ENCODE results near the gene EPM2A.

DNA sequence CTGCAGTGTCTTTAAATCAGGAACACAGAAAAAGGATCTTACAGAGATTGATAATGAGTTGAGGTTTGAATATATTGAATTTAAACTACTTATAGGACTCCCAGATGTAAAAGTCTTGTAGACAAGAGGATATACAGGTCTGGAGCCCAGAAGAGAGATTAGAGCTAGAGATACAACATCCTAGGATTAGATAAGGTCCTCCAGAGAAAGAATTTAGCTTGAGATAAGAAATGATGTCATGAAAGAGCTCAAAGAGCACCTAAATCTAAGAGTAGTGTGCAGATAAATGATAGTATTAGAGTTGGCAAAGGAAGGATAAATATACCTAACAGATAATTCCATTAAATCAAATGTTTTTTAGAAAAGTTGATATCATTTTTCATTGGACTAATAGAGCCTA is 23.9 kb downstream of the EPM2A start:
- TF ChIP-seq CTCF (optimal IDR thresholded peaks at IDR 0.05 in 1 of 3, IDR thresholded peaks at IDR 0.05 in 1 of 3, conservative IDR thresholded peaks at IDR 0.05 in 1 of 3; ENCODE audit: extremely low read depth in 1 of 3, insufficient read depth in 2 of 3, low read length in 3 of 3) (no peak), EZH2 (IDR thresholded peaks at IDR 0.05; ENCODE audit: low read length) (no peak)

Measured in keratinocyte (primary cell).